Cardiac muscle cell (in vitro differentiated cells and primary cell): Measurements from ENCODE around the gene COL4A1. TPM values are rescaled to one million over a fixed set of nuclear protein-coding genes. Genes with fewer than 3 reads are reported as not detected.

ENCODE experiments used
- DNase-seq, 2 donors: peaks; one replicate each; pipeline versions ENCODE4 v3.0.0 to v3.0.0-alpha.2; 2010 to 2017; ENCODE audit warnings: low read depth in 1 of 2, low spot score in 1 of 2
- H3K27ac ChIP-seq: fragments of 200-600 bp; sonication (generic); 2 replicates; pipeline ENCODE4 v1.5.1; 2016
- H3K27me3 ChIP-seq: fragments of 200-600 bp; sonication (generic); 2 replicates; pipeline ENCODE4 v1.6.0; 2016; ENCODE audit warnings: control low read depth
- H3K36me3 ChIP-seq: fragments of 200-600 bp; sonication (generic); 2 replicates; pipeline ENCODE4 v1.5.1; 2016; ENCODE audit warnings: control low read depth
- H3K4me1 ChIP-seq: fragments of 200-600 bp; sonication (generic); 2 replicates; pipeline ENCODE4 v1.8.1; 2017; ENCODE audit warnings: low read depth, mild to moderate bottlenecking, mixed run types
- H3K4me3 ChIP-seq: fragments of 200-600 bp; sonication (generic); 2 replicates; pipeline ENCODE4 v1.5.1; 2016; ENCODE audit warnings: mild to moderate bottlenecking
- H3K9me3 ChIP-seq: fragments of 200-600 bp; sonication (generic); 2 replicates; pipeline ENCODE4 v1.5.1; 2017; ENCODE audit warnings: low read depth, mild to moderate bottlenecking, control low read depth
- polyA plus RNA-seq: library from polyadenylated mRNA; unstranded; fragments of >200 nt; fragmentation: Nextera tagmentation; extraction: Ambion mirVana; gene quantifications from 2 replicates; pipeline ENCODE4 v1.2.1, GENCODE V29; 2016
- total RNA-seq: library from RNA; depleted of rRNA; stranded (reverse); fragments of >200 nt; gene quantifications from 2 replicates; pipeline ENCODE4 v1.2.3, GENCODE V29; 2016
- TF ChIP-seq, protein P1 (sequence below): IDR thresholded peaks from 2 replicates; pipeline ENCODE4 v1.5.1; 2012; ENCODE audit warnings: low read depth, mild to moderate bottlenecking, low read length

COL4A1 gene
- total and polyA plus RNA-seq, 2 experiments from 2014 or later: 73.9 to 171 TPM

DNA sequence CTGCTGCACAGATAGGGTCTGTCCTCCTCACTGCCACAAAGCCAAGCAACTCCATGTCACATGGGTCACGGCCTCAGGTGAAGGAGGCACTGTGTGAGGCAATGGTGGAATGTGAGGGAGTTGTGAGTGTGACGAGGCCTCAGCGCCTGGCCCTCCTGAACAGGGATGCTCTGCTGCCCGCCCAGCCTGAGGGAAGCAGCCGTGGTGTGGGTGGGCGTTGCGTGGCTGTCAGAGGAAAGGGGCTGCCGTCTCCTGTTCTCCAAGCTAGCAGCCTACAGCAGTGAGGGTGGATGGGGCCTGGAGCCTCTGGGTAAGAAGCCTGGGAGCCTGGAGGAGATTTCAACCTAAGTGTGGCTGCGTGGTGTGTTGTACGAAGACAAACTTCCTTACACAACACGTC is 125.0 kb downstream of the COL4A1 start:
- H3K36me3 ChIP-seq: peaks cover 18% of the 10 kb centered on the region
- H3K4me1 ChIP-seq: peaks cover 8% of the 10 kb centered on the region

DNA sequence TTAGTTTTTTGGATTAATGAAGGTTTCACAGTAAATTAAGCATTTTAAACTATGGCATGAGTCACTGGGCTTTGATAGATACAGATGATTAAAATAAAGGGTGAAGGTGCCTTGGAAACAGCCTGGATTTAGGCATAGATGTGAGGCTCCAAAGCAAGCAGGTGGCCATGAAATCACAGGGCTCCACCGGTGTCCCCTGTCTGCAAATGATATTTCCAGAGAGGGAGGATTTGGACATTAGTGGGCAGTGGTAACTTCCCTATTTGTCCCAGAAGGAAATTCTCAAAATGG is 127.2 kb downstream of the COL4A1 start:
- Histone ChIP-seq H3K27ac (no peak overlapping the region), H3K27me3 (no peaks in the 10 kb centered on the region), H3K9me3 (no peaks in the 10 kb centered on the region), H3K36me3 (peaks cover 25% of the 10 kb centered on the region), H3K4me3 (no peak overlapping the region), H3K4me1 (no peaks in the 10 kb centered on the region)
- TF ChIP-seq, protein P1, sequence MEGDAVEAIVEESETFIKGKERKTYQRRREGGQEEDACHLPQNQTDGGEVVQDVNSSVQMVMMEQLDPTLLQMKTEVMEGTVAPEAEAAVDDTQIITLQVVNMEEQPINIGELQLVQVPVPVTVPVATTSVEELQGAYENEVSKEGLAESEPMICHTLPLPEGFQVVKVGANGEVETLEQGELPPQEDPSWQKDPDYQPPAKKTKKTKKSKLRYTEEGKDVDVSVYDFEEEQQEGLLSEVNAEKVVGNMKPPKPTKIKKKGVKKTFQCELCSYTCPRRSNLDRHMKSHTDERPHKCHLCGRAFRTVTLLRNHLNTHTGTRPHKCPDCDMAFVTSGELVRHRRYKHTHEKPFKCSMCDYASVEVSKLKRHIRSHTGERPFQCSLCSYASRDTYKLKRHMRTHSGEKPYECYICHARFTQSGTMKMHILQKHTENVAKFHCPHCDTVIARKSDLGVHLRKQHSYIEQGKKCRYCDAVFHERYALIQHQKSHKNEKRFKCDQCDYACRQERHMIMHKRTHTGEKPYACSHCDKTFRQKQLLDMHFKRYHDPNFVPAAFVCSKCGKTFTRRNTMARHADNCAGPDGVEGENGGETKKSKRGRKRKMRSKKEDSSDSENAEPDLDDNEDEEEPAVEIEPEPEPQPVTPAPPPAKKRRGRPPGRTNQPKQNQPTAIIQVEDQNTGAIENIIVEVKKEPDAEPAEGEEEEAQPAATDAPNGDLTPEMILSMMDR: no peak
- no peak for DNase-seq

More for the DNA sequence above, 125.0 kb downstream of the COL4A1 start:
- Histone ChIP-seq H3K27me3 (no peaks in the 10 kb centered on the region), H3K27ac (no peak overlapping the region), H3K9me3 (no peaks in the 10 kb centered on the region), H3K4me3 (no peak overlapping the region)
- TF ChIP-seq, protein P1: no peak
- DNase-seq: no peak

DNA sequence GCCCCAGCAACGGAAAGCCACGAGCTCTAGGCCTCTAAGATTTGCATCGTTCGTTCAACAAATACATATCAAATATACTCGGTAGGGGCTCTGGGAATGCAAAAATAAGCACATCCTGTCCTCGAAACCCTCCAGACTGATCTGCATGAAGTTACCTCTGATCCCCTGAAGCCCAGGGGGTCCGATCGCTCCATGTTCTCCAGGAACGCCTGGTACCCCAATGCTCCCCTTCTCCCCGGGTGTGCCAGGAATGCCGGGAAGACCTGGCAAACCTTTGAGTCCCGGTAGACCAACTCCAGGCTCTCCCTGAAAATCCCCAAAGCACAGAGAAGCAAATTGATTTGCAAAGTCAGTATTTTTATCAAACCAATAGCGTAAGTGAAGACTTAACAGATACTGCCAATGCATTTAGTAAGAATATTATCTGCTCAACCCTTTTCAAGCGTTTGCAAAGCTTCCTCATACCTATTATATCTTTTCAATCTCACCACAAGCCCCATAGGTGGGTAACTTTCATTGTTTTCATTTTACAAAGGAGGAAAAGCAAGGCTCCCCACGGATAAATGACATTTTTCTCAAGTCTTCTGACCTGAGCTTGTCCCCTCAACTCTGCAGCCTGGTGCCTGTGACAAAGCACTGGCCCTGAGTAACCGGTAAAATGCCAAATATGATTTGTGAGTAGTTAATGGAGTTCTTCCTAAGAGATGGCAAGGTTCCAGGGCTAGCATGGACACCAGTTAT is 127.7 kb downstream of the COL4A1 start:
- no peaks in the 10 kb centered on the region for H3K27me3 ChIP-seq
- no peaks in the 10 kb centered on the region for H3K4me1 ChIP-seq
- H3K27ac ChIP-seq: no peak overlapping the region
- TF ChIP-seq, protein P1: no peak
- no peaks in the 10 kb centered on the region for H3K9me3 ChIP-seq
- no peak for DNase-seq
- H3K4me3 ChIP-seq: no peak overlapping the region
- peaks cover 26% of the 10 kb centered on the region for H3K36me3 ChIP-seq

DNA sequence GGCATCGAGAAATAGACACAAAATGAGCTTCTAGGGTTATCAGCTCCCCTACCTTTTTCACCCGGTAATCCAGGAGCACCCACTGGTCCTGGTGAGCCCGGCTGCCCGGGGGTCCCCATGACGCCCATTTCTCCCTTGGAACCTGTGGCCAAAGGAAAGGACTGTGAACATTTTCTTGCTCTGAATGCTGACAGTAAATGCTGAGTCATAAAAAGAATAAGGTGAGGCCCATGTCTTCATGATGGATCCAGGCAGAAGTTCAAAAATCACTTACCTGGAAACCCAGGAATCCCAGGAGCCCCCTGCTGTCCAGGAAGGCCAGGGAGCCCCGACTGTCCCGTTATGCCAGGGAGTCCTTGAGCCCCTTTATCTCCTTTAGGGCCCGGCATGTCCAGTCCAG is 129.2 kb downstream of the COL4A1 start:
- no peak overlapping the region for H3K27ac ChIP-seq
- H3K4me1 ChIP-seq: no peaks in the 10 kb centered on the region
- H3K27me3 ChIP-seq: no peaks in the 10 kb centered on the region
- TF ChIP-seq, protein P1: no peak
- no peak for DNase-seq
- no peak overlapping the region for H3K4me3 ChIP-seq
- peaks cover 39% of the 10 kb centered on the region for H3K36me3 ChIP-seq
- H3K9me3 ChIP-seq: no peaks in the 10 kb centered on the region

DNA sequence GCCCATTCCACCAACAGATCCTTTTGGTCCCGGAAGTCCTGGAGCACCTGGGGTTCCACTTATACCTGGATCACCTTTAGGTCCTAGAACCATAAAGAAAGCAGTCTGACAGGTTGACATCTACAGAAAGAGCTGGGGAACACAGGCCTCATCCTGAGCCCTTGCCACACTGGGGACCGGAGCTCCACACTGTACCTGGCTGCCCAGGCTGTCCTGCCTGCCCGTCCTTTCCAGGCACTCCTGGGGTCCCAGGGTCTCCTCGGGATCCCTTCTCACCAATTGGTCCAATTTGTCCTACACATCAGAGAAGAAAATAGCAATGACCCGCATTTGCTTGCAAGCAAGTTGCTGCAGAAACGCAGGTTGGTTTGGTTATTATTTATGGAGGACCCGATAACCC is 130.5 kb downstream of the COL4A1 start:
- TF ChIP-seq, protein P1: no peak
- no peak overlapping the region for H3K27ac ChIP-seq
- H3K4me1 ChIP-seq: no peaks in the 10 kb centered on the region
- no peak for DNase-seq
- H3K4me3 ChIP-seq: no peak overlapping the region
- H3K9me3 ChIP-seq: no peaks in the 10 kb centered on the region
- H3K36me3 ChIP-seq: peaks cover 39% of the 10 kb centered on the region
- no peaks in the 10 kb centered on the region for H3K27me3 ChIP-seq
